NCI-H748 treated with DMSO at 0.1 percent for 48 hours (cell line): Measurements from ENCODE around the gene CHI3L1.

Experiments used
- DNase-seq: peaks from one replicate; lab custom pipeline; 2025; lab: John Stamatoyannopoulos, UW

Gene CHI3L1

DNA sequence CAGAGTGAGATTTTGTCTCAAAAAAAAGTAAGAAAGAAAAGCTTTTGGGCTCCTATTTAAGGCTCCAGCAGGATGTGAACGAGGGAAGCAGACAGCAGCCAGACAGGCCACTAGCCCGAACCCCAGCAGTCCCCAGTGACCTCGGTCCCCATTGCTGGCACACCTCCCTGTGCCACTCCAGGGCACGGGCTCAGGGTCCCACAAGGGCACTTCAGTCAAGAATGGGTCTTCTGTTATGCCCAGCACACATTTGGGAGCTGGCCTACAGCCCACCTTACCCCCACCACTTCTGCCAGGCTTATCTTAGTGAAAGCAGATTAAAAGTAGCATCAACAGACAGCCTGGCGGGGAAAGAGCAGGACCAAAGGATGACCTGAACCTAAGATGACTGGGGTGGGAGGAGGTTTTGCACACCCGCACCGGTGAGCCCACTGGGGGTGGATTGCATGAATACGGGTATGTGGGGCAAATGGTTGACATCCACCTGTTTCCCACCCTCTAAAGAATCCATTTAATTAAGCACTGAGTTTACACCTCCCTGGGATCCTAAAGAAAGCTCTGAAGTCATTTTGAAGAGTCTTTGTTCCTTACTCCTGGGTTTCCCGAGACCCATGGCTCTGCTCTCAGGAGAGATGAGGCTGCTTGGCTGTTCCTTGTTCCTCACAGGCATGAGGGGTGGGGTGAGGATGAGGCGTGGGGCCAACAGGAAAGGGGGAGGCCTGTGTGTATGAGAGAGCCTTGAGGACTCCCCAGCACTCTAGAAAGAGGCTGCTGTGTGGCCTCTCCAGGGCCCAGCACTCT lies 4.7 kb downstream of the CHI3L1 start:
- DNase-seq: no peak

DNA sequence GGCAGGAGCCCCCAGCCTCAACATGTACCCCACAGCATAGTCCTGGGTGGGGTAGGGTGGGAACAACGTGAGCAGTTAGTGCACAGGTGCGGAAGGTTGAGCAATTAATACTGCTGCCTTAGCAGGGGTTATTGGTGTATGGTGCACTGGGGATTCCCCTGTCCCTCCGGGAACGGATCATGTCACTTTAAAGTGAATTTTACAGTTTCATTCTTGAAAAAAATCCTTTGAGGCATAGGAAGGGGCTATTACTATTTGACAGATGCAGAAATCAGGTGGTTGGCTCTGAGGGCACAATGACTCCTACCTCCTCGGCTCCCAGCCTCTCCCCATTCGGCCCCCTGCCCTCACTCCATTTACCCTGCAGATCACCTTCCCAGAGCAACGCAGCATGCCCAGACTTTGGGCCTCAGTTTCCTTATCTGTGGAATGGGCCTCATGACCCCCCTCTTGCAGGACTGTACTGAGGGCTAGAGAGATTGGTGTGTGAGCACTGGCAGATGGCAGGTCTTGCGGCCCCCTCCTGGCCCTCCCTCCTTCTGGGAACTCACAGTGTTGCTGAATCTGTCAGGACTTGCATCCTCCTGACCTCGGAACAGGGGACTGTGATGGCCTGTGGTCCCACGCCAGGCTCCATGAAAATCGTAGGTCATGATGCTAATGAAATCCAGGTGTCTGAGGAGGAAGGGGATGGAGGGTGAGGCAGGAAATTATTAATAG lies 5.7 kb downstream of the CHI3L1 start:
- DNase-seq: no peak

DNA sequence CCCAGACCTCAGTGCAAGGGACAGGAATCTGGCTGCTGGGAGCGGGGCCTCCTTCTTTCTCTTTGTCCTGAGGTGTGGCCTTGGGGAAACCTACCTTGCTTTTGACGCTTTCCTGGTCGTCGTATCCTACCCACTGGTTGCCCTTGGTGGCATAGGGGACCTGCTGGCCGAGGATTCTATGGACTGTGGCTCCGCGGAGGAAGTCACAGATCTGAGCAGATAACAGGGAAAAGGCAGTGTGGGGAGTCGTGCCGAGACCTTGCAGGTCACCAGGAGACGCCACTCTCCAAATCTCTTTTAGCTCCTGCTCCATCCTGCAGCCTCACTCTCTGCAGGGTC lies 6.9 kb downstream of the CHI3L1 start:
- DNase-seq: no peak

DNA sequence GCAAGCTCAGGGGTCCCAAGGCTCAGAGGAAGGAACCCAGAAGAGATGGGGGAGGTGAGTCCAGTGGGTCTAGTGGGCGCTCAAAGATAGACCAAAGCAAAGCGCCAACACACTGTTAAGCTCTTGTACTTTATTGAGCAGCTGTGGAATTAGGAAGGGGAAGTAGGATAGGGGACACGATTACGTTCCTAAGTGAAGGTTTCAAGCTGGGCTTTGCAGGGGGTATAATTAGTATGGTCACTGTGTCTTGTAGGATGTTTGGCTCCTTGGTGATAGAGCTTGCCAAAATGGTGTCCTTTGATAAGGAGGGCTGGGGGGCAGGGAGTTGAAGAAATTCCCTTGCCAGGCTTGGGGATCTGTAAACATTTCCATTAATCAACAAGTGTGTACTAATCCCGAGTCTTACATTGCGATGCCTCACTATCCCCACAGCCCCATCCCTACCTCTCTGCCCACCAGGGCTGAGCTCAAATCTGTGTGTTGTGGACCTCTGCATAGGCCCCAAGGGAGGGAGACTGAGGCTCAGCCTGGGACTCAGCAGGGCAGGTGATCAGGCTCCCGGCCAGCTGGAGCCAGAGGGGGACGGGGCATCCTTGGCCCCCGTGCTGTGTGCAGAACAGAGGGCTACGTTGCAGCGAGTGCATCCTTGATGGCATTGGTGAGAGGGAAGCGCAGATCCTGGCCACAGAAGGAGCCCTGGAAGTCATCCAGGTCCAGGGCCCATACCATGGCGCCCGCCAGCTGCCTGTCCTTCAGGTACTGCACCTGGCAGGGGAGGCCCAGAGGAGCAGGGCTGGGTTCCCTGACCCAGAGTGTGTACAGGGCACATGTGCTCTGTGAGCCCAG lies 7.5 kb downstream of the CHI3L1 start:
- DNase-seq: no peak

DNA sequence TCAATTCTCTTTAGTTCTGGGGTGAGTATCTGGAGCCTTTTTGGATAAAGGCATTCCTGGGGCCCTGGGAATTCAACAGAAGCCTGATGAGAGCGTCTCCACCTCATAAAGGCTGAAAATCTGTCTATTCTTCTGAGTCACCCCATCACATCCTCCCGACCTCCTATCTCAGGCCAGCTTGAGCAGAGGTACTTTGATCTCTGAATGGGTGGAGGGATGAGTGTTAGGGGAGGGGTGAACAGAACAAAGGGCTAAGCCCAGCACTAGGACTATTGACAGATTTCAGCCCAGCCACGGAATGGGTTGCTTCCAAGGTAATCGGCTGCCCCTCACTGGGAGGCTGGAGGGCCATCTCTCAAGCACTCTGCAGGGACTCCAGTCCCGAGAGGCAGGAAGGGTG lies 8.4 kb downstream of the CHI3L1 start:
- no peak for DNase-seq

DNA sequence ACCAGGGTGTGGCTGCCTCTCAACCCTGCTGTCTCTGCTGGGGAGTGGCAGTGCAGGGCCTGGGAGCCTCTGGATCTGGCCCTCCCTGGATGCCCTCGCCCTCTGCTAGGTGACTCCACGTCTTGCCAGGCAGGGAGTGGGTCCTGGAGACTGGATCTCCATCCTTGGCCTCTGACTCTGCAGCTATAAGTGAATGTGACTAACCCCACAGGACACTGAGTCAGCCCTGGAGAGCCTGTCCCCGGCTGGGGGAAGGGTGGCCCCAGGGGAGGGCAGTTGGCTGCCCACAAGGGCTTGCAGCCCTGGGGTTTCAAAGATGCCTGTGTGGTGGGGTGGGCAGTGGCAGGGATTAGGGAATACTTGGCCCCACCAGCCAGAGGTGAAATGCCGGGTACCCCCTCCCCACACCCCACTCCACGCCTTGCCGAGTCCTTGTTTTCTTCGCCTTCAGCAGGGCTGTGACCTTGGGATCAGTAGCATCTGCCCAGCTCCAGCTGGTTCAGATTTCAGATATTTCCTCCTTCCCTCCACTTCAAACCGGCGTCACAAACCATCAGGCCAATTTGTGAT lies 8.9 kb downstream of the CHI3L1 start:
- no peak for DNase-seq

DNA sequence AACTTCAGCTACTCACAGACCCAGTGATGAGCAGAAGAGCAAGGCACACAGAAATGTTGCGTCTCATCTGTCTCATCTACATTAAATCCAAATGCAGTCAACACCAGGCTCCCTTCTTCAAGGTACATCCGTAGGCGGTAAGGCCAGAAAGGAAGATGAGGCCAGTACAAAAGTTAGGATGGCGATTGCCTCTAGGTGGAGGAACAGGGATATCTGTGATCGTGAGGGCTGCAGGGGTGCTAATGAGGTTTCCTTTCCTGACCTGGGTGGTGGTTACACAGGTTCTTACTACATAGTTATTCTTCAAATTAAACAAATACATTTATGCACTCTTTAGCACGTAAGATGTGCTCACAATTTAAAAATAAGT lies 9.5 kb downstream of the CHI3L1 start:
- no peak for DNase-seq

DNA sequence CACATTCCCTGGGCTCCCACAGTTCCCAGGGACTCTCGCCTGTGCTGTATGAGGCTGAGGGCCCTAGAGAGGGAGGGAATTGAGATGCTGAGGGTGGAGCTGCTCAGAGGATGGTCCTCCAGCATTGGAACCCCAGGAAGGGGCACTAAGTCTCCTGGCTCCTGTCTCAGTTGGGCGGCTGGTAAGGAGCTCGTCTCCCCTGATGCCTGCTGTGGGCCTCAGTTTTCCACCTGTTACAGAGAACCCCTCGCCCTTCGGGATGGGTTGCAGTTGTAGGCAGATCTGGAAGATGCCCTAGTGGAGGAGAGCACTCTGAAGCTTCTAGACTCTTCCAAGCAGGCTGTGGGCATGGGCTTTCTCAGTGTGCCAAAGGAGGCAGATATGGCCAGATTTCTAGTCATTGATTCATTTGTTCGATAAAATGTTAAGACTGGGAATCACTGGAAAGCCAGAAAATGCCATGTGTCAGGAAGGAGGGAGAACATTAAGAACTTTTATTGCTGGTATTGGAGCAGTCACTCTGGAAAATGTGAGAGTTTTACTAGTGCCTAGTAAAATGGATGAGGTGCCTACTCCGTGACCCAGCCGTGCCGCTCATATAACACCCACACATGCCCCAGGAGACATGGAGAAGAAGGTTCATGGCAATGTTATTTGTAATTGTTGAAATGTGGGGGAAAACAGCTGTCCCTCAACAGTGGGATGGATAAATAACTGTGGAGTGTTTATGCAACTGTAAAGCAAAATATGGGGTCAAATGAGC lies 10.1 kb downstream of the CHI3L1 start:
- no peak for DNase-seq

DNA sequence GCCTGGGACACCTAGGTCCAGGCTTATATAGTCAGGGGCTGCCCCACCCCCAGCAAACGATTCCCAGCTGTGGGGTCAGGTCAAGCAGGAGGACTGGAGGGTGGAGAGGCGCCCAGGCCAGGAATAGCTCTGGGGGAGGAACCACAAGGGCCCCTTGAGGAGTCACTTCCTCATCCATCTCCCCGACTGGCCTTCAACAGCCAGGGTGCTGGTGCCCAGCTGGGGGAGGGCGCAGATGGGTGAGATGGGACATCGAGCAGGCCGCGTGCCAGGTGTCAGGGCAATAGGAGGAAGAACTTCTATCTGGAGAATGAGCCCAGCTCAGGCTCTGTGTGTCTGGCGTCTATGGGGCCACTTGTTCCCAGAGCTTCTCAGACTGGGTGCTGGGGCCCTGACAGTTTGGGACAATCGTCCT lies 10.7 kb downstream of the CHI3L1 start:
- no peak for DNase-seq

DNA sequence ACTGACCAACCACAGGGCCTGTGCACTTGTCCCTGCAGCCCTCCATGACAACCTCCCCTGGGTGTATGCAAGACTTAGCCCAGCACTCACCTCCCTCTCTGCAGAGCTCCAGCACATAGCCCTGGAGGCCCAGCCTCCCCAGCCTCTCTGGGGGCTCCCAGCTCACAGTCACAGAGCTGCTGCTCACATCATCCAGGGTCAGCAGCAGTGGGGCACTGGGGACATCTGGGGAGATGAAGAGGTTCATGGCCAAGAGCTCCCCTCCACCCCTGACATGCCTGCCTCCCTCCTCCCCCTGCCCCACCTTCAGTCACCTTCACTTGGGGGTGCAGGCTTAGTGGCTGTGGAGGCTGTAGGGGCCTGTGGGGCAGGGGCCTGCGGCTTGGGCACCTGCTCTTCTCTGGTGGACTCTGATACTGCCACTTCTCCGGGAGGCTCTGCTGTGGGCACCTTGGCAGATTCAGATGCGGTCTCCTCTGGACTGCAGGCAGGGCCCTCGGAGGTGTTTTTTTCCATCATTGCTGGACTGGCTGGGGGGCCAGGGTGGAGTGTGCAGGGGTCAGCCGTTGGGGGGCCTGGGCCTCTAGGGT lies 11.2 kb downstream of the CHI3L1 start, which contains the start of gene MYBPH:
MYBPH (minus strand) TSS at position 590 of the 590 bp plus-strand sequence; CDS start at position 519, 71 bp downstream.
- DNase-seq: no peak

DNA sequence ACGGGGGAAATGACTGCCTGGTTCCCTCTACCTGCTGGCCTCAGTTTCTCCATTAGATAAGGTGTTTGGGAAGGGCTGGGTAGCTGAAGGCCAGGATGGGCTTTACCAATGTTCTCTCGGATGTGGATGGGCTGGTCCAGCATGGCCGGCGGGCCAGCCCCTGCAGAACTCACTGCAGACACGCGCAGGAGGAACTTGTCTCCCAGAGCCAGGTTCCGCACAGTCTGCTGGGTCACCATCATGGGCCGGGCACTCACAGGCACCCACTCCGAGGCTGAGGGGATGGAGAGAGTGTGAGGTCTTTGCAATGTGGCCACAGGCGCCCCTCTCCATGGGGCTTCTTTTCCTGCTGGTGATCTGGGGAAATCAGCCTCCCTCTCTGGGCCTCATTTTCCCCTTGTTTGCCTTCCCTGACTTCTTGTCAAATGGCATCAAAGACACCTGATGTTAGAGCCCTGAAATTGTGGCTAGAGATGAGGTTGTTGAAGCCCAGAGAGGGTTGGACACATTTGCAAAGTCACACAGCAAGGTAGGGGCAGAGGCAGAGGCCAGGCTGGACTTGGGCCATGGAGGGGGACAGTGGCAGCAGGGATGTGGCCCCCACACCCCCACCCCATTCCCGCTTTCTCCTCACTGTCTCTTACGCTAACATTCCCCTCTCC lies 12.0 kb downstream of the CHI3L1 start:
- no peak for DNase-seq

DNA sequence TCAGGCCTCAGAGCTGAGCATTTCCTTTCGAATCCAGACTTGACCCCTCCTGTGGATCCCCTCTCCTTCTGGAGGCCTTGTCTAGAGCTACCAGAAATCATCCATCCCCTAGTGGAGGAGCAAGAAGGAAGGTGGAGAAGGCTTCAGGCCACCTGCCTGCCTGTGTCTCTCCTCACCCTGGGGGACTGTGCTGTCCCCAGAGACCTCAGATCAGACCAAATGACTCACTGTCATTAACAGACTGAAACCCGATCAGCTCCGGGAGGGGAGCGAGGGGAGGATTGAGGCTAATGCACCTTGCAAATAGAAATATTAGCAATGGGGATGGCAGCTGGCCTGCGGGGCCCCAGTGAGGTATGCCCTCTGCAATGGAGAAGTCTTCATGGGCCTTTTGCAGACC lies 12.9 kb downstream of the CHI3L1 start:
- no peak for DNase-seq

DNA sequence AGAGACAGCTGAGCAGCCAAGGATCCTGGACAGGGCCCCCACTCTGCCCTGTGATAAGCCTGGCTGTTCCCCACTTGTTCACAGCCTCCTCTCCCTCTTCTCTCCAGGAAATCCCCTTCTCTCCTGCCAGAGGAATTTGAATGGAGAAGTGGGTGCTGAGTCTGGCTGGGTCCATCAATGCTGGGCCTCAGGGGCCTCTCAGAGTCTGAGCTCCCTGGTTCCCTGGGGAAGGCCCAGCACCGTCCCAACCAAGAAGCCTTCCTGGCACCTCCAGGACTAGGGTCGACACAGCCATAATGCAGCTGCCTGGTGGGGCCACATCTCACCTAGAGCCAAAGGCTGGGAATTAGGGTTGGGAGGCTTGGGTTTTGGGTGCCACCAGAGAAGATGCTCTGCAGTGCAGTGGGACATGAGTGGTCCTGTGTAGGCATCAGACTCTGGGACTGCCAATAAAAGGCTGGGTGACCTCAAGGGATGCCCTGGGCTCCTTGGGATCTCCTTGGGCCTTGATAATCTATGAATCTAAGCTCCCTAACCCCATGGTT lies 13.4 kb downstream of the CHI3L1 start:
- DNase-seq: no peak

DNA sequence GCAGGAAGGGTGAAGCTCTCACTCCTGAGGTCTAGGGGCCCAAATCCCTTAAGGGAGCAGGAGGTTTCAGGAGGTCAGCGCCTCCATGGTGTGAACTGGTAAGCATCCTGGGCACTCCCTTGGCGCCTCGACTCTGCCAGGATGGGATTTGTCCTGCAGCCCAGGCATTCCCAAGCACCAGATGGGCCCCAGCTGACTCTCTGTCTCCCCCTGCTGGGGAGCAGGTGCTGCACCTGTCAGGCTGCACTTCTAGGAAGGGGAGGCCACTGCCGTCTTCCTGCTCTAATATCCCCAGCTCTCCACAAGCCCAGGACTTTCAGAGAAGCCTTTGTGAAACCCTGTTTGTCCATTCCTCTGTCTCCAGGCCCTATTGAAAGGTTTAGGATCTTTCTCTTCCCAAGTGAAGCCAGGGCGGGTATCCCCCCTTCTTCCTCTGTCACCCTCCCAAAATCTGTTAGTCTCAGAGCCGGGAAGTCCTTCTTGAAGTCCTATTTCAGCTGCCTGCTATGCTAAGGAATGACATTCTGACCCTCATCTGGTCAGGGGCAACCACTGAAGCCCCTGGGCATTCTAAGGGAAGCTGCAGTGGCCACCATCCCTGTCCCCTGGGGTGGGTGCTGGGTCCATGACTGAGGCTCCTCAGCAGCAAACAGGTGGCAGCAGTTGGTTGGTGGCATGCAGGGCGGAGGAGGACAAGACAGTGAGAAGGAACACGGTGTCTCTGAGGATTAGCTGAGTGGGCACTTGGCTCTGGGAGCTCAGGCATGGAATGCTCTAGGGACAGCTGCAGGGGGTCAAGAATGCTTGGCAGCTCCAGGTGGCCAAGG lies 14.1 kb downstream of the CHI3L1 start:
- DNase-seq: no peak

DNA sequence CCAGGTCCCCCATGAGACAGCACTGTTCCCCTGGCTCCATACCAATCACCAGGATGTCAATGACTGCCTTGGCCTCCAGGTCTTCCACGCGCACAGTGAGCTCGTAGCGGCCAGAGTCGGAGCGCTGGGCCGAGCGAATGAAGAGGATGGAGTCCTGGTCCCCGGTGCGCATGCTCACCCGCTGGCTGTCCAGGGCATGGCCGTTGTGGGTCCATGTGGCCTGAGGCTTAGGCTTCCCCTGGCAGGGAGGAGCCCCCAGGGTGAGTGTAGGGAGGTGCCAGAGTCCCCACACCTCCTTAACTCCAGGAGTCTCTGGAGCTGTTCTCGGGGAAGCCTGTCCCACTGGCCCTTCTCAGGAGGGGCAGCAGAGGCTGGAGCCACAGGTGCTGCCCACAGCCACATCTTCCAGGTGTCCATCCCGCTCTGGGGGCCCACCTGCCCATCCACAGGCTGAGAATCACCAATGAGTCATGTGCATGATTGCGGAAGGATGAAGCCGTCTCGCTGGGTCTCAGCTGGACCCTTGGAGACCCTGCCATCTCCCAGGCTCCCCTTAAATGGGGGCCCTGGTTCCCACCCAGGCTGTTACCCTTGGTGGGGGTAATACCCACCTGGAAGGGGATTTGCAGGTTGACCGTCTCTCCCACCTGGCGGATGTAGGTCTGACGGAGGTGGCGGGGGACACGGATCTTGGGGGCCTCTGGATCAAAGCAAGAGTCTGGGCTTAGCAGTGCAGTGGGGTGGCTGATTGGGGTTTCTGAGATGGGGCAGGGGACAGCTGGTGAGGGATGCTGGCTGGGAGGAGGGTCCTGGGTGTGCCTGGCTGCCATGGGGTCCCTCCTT lies 14.9 kb downstream of the CHI3L1 start:
- DNase-seq: no peak

DNA sequence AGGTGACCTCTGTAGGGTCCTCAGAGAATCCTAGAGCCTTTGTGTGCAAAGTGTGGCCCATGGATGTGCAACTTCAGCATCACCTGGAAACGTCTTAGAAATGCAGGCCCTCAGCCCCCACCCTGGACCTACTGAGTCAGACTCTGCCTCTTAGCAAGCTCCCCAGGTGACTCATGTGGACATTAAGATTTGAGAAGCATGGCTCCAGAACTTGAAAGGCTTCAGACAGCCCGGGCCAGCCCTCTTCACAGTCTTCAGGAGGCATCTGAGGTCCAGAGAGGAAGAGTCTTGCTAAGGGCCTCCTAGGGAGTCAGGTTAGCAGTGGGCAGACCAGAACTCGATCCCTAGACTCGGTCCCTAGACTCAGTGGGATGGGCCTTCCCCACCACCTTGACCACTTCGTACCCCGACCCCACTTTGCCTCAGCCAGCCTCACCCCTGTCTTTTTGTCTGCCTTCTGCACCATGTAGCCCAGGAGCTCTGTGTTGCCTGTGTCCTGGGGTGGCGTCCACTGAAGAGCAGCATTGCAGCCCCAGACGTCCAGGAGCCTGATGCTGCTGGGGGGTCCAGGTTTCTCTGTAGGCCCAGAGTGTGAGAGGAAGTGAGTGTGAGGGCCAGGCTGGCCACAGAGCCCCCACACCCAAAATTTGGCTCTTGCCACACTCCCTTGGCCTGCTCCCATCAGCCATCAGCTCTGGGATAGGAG lies 15.7 kb downstream of the CHI3L1 start:
- no peak for DNase-seq

DNA sequence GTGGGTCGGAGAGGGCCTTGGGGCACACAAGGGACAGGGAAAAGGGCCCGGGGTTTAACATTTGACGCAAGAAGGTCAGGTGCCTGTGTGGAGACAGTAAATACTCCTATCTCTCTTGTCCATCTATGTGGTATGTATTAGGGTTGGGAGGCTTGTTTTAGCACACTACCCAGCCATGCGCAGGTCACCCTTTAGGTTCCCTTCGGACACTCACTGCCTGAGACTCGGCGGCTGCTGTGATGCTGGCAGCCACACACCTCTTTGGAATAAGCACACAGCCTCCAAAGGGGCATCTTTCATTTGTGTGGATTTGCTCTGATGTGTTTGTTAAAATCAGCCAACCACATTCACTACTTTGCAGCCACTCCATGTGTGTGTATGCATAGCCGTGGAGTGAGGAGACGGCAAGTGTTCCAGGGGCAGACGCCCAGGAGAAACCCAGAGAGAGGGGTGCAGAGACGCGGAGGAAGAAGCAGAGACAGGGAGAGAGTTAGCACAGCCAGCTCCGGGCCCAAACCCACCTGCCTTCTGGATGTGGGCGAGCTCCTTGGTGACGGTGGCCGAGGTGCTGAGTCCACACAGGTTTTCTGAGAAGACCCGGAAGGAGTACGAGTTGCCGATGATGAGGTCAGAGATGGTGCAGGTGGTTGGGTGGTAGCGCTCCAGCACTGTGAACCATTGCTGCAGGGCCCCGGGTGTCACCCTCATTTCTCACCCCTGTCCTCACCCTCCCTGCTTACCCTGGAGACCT lies 16.6 kb downstream of the CHI3L1 start:
- DNase-seq: no peak
